GM23338 (cell line): ENCODE data around the gene EP400.

Experiments used
- CTCF ChIP-seq, 2 experiments: fragments of 200-600 bp in 1 of 2; sonication (generic) in 1 of 2; conservative IDR thresholded peaks; 2 replicates each; pipeline versions ENCODE4 v1.5.1 to v1.6.1; 2016 to 2017; ENCODE audit warnings: antibody characterized with exemption in 2 of 2, low read depth in 2 of 2, mild to moderate bottlenecking in 2 of 2, moderate library complexity in 1 of 2
- EZH2 ChIP-seq: fragments of 200-600 bp; sonication (generic); IDR thresholded peaks from one replicate; pipeline ENCODE4 v1.8.0; 2017; ENCODE audit warnings: antibody characterized with exemption, mild to moderate bottlenecking, low read depth; ENCODE audit not compliant: unreplicated experiment
- REST ChIP-seq: IDR thresholded peaks from one replicate; pipeline ENCODE4 v1.6.1; 2018; ENCODE audit warnings: antibody characterized with exemption; ENCODE audit not compliant: unreplicated experiment

GRCh38 chr12:132049876-132050275 lies 100.1 kb downstream of the EP400 start:
- TF ChIP-seq CTCF (conservative IDR thresholded peaks at IDR 0.05; ENCODE audit: low read depth in 2 of 2) (no peak), REST (no peak), EZH2 (no peak)
